Neutrophil (primary cell): ENCODE measurements around the gene NBEA.

Experiments used
- H3K27ac ChIP-seq: fragments of 200-600 bp; sonication (generic); 2 replicates; pipeline ENCODE4 v1.5.1; 2016; ENCODE audit warnings: mild to moderate bottlenecking, moderate library complexity
- H3K27me3 ChIP-seq: fragments of 200-600 bp; sonication (generic); 2 replicates; pipeline ENCODE4 v1.6.0; 2016; ENCODE audit warnings: mild to moderate bottlenecking
- H3K36me3 ChIP-seq: fragments of 200-600 bp; sonication (generic); 2 replicates; pipeline ENCODE4 v1.5.1; 2017
- H3K4me1 ChIP-seq, 2 experiments: fragments of 200-600 bp in 1 of 2; sonication (generic) in 1 of 2; 1 replicate in 1 of 2; 2 replicates in 1 of 2; pipeline versions ENCODE4 v1.5.1 to v1.6.1; 2013 to 2016; ENCODE audit warnings: low read depth in 1 of 2, low read length in 1 of 2, mild to moderate bottlenecking in 1 of 2, moderate library complexity in 1 of 2; ENCODE audit not compliant: control insufficient read depth in 1 of 2, insufficient read depth in 1 of 2
- H3K4me3 ChIP-seq, 2 experiments: fragments of 200-600 bp in 1 of 2; sonication (generic) in 1 of 2; 1 replicate in 1 of 2; 2 replicates in 1 of 2; pipeline ENCODE4 v1.5.1; 2013 to 2016; ENCODE audit warnings: low read depth in 1 of 2, low read length in 1 of 2, mild to moderate bottlenecking in 1 of 2, moderate library complexity in 1 of 2
- H3K9me3 ChIP-seq: fragments of 200-600 bp; sonication (generic); 2 replicates; pipeline ENCODE4 v1.5.1; 2016
- CTCF ChIP-seq: fragments of 200-600 bp; sonication (generic); IDR thresholded peaks from 2 replicates; pipeline ENCODE4 v1.5.1; 2016; ENCODE audit warnings: antibody characterized with exemption

The NBEA gene

GRCh38 chr13:35179920-35180663 lies 238.0 kb downstream of the NBEA start:
- Histone ChIP-seq H3K4me3 (no peak overlapping the region), H3K9me3 (no peaks in the 10 kb centered on the region), H3K27me3 (no peaks in the 10 kb centered on the region), H3K36me3 (no peaks in the 10 kb centered on the region), H3K4me1 (no peaks in the 10 kb centered on the region), H3K27ac (no peak overlapping the region)
- TF ChIP-seq CTCF, result no peak

- no peaks in the 10 kb centered on the region for H3K9me3 ChIP-seq
- no peak for TF ChIP-seq CTCF
- no peaks in the 10 kb centered on the region for H3K36me3 ChIP-seq
- no peak overlapping the region for H3K27ac ChIP-seq
- no peak overlapping the region for H3K4me3 ChIP-seq
- H3K27me3 ChIP-seq, result no peaks in the 10 kb centered on the region
- H3K4me1 ChIP-seq, result no peaks in the 10 kb centered on the region
These were observed 248.2 kb downstream of the NBEA start for GRCh38 chr13:35190241-35190640.

- H3K4me1 ChIP-seq, result no peaks in the 10 kb centered on the region
- no peak for TF ChIP-seq CTCF
- no peak overlapping the region for H3K27ac ChIP-seq
- no peak overlapping the region for H3K4me3 ChIP-seq
- H3K9me3 ChIP-seq, result no peaks in the 10 kb centered on the region
- H3K27me3 ChIP-seq, result no peaks in the 10 kb centered on the region
- no peaks in the 10 kb centered on the region for H3K36me3 ChIP-seq
These were observed 249.8 kb downstream of the NBEA start for GRCh38 chr13:35191883-35192282.

- H3K27me3 ChIP-seq, result no peaks in the 10 kb centered on the region
- no peaks in the 10 kb centered on the region for H3K9me3 ChIP-seq
- no peak for TF ChIP-seq CTCF
- no peak overlapping the region for H3K27ac ChIP-seq
- no peaks in the 10 kb centered on the region for H3K36me3 ChIP-seq
- no peaks in the 10 kb centered on the region for H3K4me1 ChIP-seq
- H3K4me3 ChIP-seq, result no peak overlapping the region
These were observed 256.6 kb downstream of the NBEA start for GRCh38 chr13:35198613-35199200.

- H3K27me3 ChIP-seq, result no peaks in the 10 kb centered on the region
- no peaks in the 10 kb centered on the region for H3K9me3 ChIP-seq
- no peak for TF ChIP-seq CTCF
- no peaks in the 10 kb centered on the region for H3K4me1 ChIP-seq
- H3K36me3 ChIP-seq, result no peaks in the 10 kb centered on the region
- H3K4me3 ChIP-seq, result no peak overlapping the region
- H3K27ac ChIP-seq, result no peak overlapping the region
These were observed 266.5 kb downstream of the NBEA start for GRCh38 chr13:35208587-35208986.
